Skeletal muscle satellite cell (primary cell): ENCODE measurements around the gene CCDC136.

Experiments
- H3K27me3 ChIP-seq: 2 replicates; pipeline ENCODE4 v1.7.0; 2013; ENCODE audit warnings: low read length; ENCODE audit not compliant: control insufficient read depth, insufficient read depth
- H3K36me3 ChIP-seq: 2 replicates; pipeline ENCODE4 v1.7.0; 2013; ENCODE audit warnings: mild to moderate bottlenecking, control low read depth, low read length; ENCODE audit not compliant: insufficient read depth
- H3K4me1 ChIP-seq: 2 replicates; pipeline ENCODE4 v1.7.0; 2013; ENCODE audit warnings: low read length; ENCODE audit not compliant: control insufficient read depth, insufficient read depth
- H3K4me2 ChIP-seq: 2 replicates; pipeline ENCODE4 v1.7.0; 2013; ENCODE audit warnings: mild to moderate bottlenecking, low read length
- H3K4me3 ChIP-seq: 2 replicates; pipeline ENCODE4 v1.7.0; 2013; ENCODE audit warnings: low read length
- H3K9ac ChIP-seq: 2 replicates; pipeline ENCODE4 v1.7.0; 2013; ENCODE audit warnings: mild to moderate bottlenecking, low read depth, low read length, moderate library complexity
- H3K9me3 ChIP-seq: replicated peaks from 2 replicates; pipeline ENCODE4 v1.7.0; 2013; ENCODE audit warnings: mild to moderate bottlenecking, control low read depth, low read length

Gene CCDC136

GRCh38 chr7:128758553-128758952, 33.2 kb upstream of the CCDC136 start:
- no peaks in the 10 kb centered on the region for H3K27me3 ChIP-seq
- H3K9ac ChIP-seq = no peak overlapping the region
- peaks cover 36% of the 10 kb centered on the region for H3K4me1 ChIP-seq
- no peak overlapping the region for H3K4me2 ChIP-seq
- H3K9me3 ChIP-seq = no peaks in the 10 kb centered on the region
- H3K4me3 ChIP-seq = no peak overlapping the region
- peaks cover 88% of the 10 kb centered on the region for H3K36me3 ChIP-seq

GRCh38 chr7:128759242-128759641, 32.5 kb upstream of the CCDC136 start:
- Histone ChIP-seq H3K27me3 (no peaks in the 10 kb centered on the region), H3K9ac (no peak overlapping the region), H3K4me1 (peaks cover 31% of the 10 kb centered on the region), H3K9me3 (no peaks in the 10 kb centered on the region), H3K36me3 (peaks cover 89% of the 10 kb centered on the region), H3K4me2 (no peak overlapping the region), H3K4me3 (no peak overlapping the region)

GRCh38 chr7:128763541-128763940, 28.2 kb upstream of the CCDC136 start:
- no peaks in the 10 kb centered on the region for H3K27me3 ChIP-seq
- H3K9me3 ChIP-seq = no peaks in the 10 kb centered on the region
- H3K9ac ChIP-seq = no peak overlapping the region
- H3K4me2 ChIP-seq = no peak overlapping the region
- no peak overlapping the region for H3K4me3 ChIP-seq
- no peaks in the 10 kb centered on the region for H3K4me1 ChIP-seq
- peaks cover 88% of the 10 kb centered on the region for H3K36me3 ChIP-seq

GRCh38 chr7:128767475-128768110, 24.2 kb upstream of the CCDC136 start:
- H3K27me3 ChIP-seq = no peaks in the 10 kb centered on the region
- H3K4me1 ChIP-seq = no peaks in the 10 kb centered on the region
- peaks cover 91% of the 10 kb centered on the region for H3K36me3 ChIP-seq
- no peak overlapping the region for H3K4me3 ChIP-seq
- no peak overlapping the region for H3K4me2 ChIP-seq
- no peak overlapping the region for H3K9ac ChIP-seq
- no peaks in the 10 kb centered on the region for H3K9me3 ChIP-seq

- Histone ChIP-seq H3K27me3 (no peaks in the 10 kb centered on the region), H3K9ac (no peak overlapping the region), H3K36me3 (peaks cover 91% of the 10 kb centered on the region), H3K4me3 (no peak overlapping the region), H3K4me1 (no peaks in the 10 kb centered on the region), H3K4me2 (no peak overlapping the region), H3K9me3 (no peaks in the 10 kb centered on the region)
These were observed 21.5 kb upstream of the CCDC136 start for GRCh38 chr7:128770233-128770632.

- Histone ChIP-seq H3K4me1 (no peaks in the 10 kb centered on the region), H3K27me3 (no peaks in the 10 kb centered on the region), H3K4me2 (no peak overlapping the region), H3K9me3 (peaks cover 3% of the 10 kb centered on the region), H3K36me3 (peaks cover 63% of the 10 kb centered on the region), H3K4me3 (no peak overlapping the region), H3K9ac (no peak overlapping the region)
These were observed 18.2 kb upstream of the CCDC136 start for GRCh38 chr7:128773604-128774003.

GRCh38 chr7:128774029-128774689, 17.6 kb upstream of the CCDC136 start:
- no peak overlapping the region for H3K4me2 ChIP-seq
- no peaks in the 10 kb centered on the region for H3K27me3 ChIP-seq
- H3K9ac ChIP-seq = no peak overlapping the region
- H3K9me3 ChIP-seq = peaks cover 3% of the 10 kb centered on the region
- peaks cover 58% of the 10 kb centered on the region for H3K36me3 ChIP-seq
- no peak overlapping the region for H3K4me3 ChIP-seq
- H3K4me1 ChIP-seq = no peaks in the 10 kb centered on the region

GRCh38 chr7:128774921-128775320, 16.8 kb upstream of the CCDC136 start:
- H3K4me2 ChIP-seq = no peak overlapping the region
- no peaks in the 10 kb centered on the region for H3K27me3 ChIP-seq
- no peak overlapping the region for H3K9ac ChIP-seq
- peaks cover 50% of the 10 kb centered on the region for H3K36me3 ChIP-seq
- no peak overlapping the region for H3K4me3 ChIP-seq
- H3K9me3 ChIP-seq = peaks cover 3% of the 10 kb centered on the region
- no peaks in the 10 kb centered on the region for H3K4me1 ChIP-seq

- H3K27me3 ChIP-seq = no peaks in the 10 kb centered on the region
- H3K4me2 ChIP-seq = no peak within 1 kb of the TSS
- peaks cover 3% of the 10 kb centered on the region for H3K9me3 ChIP-seq
- H3K4me1 ChIP-seq = no peaks in the 10 kb centered on the region
- peaks cover 40% of the 10 kb centered on the region for H3K36me3 ChIP-seq
- H3K4me3 ChIP-seq = no peak within 1 kb of the TSS
- no peak within 1 kb of the TSS for H3K9ac ChIP-seq
These were observed 15.9 kb upstream of the CCDC136 start, which contains the start of gene OPN1SW for GRCh38 chr7:128775744-128776474. Gene OPN1SW, minus strand, starts transcription at chr7:128775794. Its CDS starts 13 bp downstream, at chr7:128775781.

GRCh38 chr7:128777156-128778123, 14.3 kb upstream of the CCDC136 start:
- Histone ChIP-seq H3K4me1 (no peaks in the 10 kb centered on the region), H3K36me3 (peaks cover 25% of the 10 kb centered on the region), H3K4me2 (no peak overlapping the region), H3K9ac (no peak overlapping the region), H3K27me3 (no peaks in the 10 kb centered on the region), H3K4me3 (no peak overlapping the region), H3K9me3 (peaks cover 3% of the 10 kb centered on the region)

GRCh38 chr7:128778946-128779345, 12.8 kb upstream of the CCDC136 start:
- H3K27me3 ChIP-seq = no peaks in the 10 kb centered on the region
- no peaks in the 10 kb centered on the region for H3K4me1 ChIP-seq
- no peak overlapping the region for H3K9ac ChIP-seq
- H3K4me3 ChIP-seq = no peak overlapping the region
- H3K4me2 ChIP-seq = no peak overlapping the region
- peaks cover 3% of the 10 kb centered on the region for H3K9me3 ChIP-seq
- H3K36me3 ChIP-seq = peaks cover 12% of the 10 kb centered on the region
